GM19438 (cell line): ENCODE measurements around the gene BAG1.
A peak's percentile ranks its signal among the peaks of the same experiment; 100 is the strongest.

Experiments
- ATAC-seq: cut with Tn5 transposase; IDR thresholded peaks from one replicate; pipeline ENCODE4 v1.9.1; 2021; ENCODE audit warnings: low read depth; ENCODE audit not compliant: unreplicated experiment

Gene BAG1

DNA sequence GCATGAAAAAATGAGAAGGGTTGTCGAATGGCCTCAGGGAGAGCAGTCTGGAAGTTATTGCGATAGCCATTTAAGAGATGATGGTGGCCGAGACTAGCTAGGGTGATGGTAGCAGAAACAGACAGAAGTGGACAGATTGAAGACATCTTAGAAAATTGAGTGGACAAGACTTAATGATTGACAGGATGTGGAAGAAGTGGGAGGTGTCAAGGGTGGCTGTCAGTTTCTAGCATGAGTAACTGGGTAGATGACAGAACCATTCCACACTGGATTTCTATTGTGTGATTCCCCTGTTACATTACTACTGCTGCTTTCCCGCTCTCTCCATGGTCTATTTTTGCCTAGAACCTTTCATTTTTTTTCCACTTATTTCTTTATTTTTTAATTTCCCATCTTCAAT, 13.0 kb upstream of the BAG1 start:
- no peak for ATAC-seq

DNA sequence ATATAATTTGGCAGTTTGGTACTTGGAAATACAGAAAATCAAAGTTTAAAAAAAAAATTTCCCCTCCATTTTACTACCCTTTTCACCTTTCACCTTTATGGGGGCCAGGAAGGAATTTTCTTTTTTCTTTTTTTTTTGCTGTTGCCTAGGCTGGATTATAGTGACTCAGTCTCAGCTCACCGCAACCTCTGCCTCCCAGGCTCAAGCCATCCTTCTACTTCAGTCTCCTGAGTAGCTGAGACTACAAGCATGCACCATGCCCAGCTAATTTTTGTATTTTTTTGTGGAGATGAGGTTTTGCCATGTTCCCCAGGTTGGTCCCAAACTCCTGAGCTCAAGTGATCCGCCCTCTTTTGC, 9.4 kb upstream of the BAG1 start:
- no peak for ATAC-seq

DNA sequence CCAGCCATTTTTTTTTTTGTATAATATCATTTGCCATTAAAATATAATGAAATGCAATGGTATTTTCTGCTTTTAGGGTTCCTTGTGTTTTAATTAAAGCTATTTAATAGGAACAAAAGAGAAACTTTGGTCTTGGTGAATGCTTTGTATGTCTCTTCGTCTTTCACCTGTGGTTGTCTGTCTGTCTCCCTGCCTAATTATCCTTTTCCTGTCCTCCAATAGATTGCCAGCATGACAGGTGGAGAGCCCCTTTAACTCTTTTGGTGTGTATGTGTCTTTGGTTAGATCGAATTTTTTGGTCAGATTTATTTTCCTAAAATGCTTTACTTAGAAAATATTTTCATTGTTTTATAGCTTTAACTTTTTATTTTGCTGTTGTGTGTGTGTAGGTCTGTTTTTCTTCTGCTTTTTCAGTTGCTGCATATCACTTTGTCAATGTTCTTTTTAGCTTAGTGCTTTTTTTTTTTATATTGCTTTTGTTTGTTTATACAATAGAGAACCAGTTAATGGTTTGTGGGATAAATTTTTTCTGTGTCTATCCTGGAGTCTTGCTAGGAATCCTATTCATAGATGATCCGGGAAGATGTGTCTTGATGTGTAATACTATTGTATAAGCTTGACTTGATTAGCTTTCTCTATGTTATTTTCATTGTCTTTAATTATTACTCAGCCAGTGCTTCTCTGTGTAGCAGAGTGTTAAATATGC, 8.9 kb upstream of the BAG1 start:
- no peak for ATAC-seq

DNA sequence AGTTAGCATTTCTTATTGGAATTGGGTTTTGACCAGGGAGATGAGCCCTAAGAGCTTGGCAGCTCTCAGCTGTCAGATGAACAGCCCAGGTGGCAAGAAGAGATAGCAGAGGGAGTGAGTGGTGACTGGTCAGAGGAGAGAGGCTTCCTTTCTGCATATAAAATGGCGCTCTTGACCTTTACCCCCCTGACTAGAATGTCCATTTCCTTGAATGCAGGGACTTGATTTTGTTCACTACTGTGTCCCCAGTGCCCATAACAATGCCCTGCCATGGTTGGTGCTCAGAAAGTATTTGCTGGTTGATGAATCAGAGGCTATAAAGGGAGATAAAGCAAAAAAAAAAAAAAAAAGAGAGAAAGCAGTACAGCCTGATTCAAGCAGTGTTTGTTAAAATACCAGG, 7.6 kb upstream of the BAG1 start:
- ATAC-seq = no peak

DNA sequence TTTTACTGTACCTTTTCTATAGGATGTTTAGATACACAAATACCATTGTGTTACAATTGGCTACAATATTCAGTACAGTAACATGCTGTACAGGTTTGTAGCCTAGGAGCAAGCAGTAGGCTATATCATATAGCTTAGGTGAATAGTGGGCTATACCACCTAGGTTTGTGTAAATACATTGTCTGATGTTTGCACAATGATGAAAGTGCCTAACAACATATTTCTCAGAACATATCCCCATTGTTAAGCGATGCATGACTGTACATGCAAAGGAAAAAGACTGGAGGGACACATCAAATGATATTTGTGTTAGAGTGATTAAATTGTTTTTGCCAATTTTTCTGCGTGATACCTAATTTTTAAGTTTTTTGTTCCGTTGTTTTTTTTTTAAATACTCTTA, 5.6 kb upstream of the BAG1 start:
- ATAC-seq = no peak

DNA sequence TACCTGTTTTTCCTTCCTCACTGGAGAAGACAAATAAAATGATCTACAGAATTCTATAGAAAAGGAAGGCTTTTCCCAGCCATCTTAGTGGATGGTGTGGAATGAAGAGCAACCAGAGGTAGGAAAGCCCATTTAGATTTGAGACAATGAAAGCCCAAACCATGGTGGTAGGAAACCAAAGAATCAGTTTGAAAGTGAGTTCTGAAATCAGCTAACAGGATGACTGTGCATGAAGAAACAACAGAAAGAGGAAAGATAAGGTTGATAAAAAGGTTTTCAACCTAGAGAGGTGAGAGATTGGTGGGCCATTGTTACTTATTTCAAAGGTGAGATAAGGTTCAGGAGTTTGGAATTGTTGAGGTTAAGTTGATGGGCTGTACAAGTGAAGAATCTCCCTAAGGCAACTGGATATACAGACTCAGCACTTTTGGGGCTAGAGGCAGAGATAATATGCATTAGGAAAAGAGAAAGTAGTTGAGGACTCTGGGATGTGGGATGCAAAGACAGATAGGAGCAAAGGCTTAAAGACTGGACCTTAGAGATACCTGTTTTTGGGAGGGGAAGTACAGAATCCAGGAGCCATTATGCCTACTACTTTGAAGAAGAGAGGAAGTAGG, 2.8 kb upstream of the BAG1 start:
- ATAC-seq = no peak

DNA sequence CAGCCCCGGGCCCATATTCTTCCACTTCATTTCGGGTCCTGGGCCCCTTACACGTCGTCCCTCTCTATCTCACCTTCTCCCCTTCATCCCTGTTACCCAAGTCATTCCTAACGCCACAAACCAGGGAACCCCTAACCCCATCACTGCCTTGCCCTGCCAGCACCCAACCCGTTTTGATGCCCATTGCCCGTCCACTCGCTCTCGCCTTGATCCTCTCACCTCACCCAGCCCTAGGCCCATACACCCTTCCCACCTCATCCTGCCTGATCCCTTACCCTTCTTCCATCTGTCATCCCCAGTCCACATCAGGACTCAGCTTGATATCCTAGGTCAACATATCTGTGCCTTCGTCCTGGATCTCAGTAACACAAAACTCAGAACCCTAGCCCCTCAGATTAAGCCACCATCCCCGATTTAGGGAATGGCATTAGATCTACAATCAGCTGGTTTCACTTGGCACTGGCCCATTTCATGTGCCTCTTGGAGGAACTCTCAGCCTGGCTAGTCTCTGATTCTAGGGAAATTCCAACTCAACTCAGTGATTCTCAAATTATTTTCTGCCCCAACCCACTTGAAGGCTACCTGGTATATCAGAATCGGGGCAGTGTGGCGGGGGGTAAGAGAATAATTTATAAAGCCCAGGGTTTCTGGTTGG, 830 bp upstream of the BAG1 start:
- ATAC-seq = no peak

DNA sequence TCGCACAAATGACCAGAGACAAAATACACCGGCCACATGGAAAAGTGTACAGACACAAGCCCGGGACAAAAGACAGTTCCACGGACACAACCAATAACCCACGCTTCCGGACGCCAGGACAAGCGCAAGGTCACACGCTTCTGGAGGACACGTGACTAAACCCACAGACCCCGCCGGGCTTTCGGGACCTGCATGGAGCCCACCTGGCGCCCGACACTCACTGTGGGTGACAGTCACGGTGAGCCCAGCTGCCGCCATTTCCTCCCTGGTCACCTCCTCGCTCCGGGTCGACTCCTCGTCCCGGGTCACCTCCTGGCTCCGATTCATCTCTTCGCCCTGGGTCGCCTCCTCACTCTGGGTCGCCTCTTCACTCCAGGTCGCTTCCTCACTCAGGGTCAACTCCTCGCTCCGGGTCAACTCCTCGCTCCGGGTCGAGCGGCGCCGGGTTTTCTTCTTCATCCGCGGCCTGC, 470 bp downstream of the BAG1 start:
- peak; percentile 40 for ATAC-seq

DNA sequence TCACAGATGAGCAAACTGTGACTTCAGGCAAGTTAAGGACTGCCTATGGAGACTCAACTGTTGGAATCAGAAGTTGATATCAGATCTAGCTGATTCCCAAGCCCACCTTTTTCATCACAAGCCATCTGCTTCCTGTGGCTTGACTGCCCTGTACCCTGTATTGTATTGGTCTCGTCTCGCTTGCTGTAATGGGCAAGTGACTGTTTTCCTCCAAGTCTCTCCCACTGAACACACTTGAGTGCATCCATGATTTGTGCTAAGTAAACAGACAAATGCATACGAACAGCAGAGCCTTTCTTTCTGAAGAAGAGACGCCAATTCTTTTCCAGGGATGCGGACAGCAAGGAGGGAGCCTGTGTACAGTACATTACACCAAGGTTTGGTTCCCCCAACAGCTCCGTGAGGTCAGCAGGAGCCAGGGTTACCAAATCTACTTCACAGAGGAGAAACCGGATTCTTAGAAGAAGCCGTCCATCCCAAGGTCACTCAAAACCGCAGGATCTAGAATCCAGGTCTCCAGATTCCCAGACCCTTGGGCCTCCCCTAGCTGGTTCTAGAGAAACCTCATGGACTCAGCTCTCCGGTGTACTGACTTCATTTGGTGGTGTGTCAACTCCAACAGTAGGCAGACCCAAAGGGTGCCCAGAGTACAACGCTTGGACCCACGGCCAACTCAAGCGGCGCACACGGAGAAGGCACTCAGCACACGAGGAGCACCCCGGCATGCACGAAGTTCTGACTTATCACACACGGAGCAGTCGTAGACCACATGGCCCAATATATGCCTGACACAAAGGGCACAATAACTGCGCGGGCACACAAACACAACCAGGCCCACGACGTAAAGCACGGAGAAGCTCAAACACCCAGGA, 1.1 kb downstream of the BAG1 start:
- peak; percentile 18 for ATAC-seq

DNA sequence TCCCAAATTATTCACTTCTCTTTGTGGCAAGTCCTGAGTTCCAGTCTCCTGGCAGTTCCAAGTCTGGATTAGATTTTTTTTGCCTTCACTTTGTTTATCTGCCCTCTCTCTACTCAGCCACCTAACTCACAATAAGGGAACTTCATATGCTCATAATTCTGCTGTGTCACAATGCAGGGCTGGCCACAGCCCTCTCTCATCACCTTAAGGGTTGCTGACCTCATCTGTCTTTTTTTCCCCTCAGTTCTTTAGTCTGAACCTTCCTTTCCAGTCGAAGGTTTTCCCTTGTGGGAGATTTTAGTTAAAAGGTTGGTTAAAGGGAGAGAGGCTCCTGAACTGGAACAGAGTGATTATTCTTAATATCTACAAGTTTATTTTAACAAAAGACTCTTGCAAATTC, 4.1 kb downstream of the BAG1 start:
- ATAC-seq = no peak

DNA sequence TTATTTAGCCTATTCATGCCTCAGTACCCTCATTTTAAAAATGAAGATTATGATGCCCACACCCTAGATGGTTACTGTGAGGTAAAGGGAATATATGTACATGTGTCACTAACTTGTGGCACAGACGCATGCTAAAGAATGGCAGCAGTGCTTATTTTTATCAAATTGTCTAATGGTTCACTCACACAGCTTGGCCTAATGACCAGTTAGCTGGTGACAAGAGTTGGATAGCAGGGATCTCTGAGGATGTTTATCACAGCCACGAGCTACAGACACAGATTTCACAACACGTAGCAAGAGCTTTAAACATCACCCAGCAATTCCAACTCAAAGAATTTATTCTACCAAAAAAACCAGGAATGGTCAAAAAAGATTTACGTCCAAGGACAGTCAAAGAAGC, 7.2 kb downstream of the BAG1 start:
- no peak for ATAC-seq

DNA sequence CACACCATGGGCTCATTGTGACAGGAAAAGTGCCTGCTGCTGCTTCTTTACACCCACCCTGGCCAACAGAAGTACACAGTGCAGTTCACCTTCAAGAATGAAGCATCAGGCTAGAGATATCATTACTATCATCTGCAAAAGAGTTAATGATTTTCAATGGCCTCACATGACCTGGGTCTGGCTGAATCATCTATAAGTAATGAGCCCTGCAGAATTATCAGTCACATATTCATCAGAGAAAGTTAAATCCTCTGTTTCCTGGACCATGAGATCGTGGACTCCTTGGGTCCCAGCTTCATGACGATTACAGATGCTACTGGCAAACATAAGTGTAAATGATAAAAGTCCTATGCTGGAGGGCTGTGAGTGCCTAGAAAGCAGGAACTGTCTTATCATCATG, 8.3 kb downstream of the BAG1 start:
- ATAC-seq = no peak

DNA sequence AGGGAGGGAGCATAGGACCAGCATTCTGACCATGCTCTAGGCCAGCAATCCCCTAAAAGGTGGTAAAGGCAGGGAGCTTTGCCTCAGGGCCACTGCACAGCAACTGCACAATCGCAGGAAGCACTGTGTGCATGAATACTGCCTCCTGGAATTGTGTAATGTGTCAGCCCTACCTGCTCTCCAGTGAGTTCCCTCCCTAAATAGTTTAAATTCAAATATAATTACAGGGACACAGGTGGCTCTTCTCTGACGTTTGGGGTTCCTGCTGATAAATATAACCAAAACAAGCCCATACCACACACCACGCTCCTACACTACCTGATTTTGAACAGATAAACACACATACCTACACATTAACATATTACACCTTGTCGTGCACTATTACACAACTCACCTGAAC, 9.0 kb downstream of the BAG1 start:
- no peak for ATAC-seq

DNA sequence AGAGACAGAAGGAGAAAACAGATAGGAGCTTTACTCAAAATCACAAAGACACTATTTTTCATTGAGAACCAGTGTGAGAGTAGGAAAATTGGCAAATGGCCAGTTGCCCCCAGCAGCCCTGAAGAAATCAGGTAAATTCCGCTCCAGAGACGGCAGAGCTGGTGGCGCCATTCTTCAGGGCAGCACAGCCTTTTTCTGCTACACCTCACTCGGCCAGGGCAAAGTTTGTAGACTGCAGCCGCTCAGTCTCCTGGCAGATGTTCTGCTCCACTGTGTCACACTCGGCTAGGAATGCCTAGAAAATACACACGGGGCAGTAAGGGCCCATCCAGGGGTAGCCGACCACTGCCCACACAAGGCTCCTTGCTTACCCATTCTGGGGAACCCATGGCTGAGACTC, 9.5 kb downstream of the BAG1 start:
- ATAC-seq = no peak

DNA sequence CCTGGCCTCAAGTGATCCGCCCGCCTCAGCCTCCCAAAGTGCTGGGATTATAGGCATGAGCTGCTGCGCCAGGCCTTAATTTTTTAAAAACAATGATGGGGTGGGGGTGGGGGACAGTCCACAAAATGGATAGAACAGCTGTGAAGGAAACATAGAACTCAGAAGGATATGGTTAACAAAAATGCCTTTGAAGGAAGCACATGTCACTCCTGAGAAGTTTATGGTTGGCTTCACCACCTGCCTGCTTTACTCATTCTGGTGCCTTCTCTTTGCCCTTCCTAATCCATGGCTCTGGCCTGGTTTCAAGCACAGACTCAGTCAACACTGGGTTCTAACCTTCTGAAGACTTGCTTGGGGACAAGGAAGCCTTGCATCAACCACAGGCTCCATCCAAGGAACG, 10.3 kb downstream of the BAG1 start:
- ATAC-seq = no peak

DNA sequence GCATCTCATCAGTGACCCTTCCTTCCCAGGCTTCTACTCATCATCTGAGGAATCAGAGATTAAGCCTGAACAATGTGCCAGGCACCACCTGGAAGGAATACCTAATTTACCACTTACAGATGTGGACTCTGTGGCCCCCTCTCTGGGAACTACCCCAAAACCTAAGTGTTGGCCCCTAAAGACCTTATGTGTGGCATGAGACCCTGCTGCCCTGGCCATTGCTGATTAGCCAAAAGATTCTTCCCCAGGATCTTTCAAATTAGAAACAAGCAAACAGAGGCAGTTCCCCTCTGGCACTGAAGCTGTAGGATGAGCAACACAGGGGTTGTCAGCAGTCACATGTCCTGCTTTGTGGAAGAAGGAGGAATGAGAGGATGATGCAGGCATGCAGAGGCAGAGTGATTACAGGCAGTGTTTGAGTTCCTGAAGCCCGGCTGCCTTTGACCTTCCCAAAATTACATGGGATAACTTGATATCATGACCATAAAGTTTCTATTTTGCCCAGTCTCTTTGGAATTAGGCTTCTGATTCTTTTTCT, 14.0 kb downstream of the BAG1 start:
- ATAC-seq = no peak

DNA sequence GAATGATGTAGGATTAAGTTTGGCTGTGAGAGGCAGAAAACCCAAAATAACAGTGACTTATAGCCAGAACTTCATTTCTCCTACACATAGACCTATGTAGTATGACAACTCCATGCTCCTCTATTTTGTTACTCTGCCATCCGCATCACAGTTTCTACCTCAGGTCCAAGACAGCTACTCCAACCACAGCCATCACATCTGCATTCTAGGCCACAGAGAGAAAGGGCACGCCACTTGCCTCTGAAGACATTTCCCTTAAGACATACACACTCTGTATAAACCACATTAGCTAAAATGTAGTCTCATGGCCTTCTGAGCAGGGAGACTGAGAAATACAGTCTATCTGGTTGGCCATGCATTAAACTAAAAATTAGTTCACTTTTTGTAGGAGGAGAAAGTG, 14.5 kb downstream of the BAG1 start:
- ATAC-seq = no peak

DNA sequence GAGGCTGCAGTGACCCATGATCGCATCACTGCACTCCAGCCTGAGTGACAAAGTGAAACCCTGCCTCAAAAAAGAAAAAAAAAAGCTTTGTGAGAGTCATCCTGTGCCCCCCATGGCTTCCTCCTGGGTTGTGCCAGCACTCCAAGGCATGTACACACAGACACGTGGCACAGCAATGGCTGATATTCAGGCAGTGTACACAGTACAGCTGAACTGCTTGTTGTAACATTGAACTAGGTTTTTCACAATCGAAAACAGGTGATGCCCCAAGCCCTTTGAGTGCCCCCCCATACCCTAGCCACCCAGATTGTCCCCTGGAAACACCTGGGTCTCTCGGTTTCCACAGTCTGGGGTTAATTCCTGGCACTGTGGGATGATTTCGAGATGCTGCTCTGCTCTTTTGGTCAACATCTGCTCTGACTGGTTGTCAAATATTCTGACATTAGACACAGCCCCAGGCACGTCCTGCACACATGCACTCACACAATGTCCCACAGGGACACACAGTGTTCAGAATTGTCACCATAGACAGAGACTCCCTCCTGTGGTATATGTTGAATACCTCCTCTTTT, 15.3 kb downstream of the BAG1 start:
- peak; percentile 64 for ATAC-seq

DNA sequence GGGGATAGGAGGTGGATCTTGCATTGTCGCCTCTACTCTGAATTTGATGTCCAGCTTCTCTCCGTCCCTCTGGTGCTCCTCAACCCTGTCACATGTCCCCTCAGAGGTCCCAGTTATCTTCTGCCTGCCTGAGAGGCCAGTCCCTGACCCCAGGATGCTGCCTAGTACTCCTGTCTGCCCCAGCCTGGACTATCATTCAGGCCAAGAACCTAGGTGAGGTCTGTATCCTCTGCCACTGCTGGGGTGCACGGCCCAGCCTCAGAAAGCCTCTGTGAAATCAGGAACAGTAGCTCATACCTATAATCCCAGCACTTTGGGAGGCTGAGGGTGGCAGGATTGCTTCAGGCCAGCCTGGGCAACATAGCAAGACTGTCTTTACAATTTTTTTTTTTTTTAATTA, 15.9 kb downstream of the BAG1 start:
- ATAC-seq = no peak

DNA sequence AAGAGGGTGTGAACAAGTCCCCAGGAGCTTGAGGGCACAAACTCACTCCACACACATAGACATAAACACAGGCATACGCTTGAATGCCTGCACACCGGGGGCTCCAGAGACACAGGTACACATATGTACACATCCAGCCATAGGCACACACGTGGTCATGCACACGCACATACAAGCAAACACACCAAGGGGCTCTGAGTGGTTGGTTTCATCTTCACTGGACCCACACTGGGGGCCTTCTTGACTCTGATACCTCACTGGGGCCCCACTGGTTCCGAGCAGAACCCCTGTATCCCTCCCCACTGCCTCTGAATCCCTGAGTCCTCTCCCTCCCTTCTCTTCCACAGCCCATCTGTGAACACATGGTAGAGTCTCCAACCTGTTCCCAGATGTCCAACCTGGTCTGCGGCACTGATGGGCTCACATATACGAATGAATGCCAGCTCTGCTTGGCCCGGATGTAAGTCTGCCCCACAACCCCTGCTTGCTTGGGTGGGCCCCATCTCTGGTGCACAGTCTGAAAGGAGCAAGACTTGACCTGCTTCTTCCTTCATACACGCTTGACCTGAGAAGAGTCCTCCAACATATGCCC, 18.1 kb downstream of the BAG1 start:
- ATAC-seq = no peak
